Fibroblast of villous mesenchyme (primary cell): ENCODE results near the gene COL2A1. TPM values are rescaled to one million over a fixed set of nuclear protein-coding genes. Genes with fewer than 3 reads are reported as not detected.

ENCODE experiments used
- DNase-seq: peaks from one replicate; pipeline ENCODE4 v3.0.0-alpha.2; 2010; ENCODE audit warnings: low read depth
- H3K4me3 ChIP-seq: 2 replicates; pipeline ENCODE4 v1.5.1; 2011; ENCODE audit warnings: low read depth, mild to moderate bottlenecking, low read length
- CTCF ChIP-seq: IDR thresholded peaks from 2 replicates; pipeline ENCODE4 v1.5.1; 2012; ENCODE audit warnings: low read depth, mild to moderate bottlenecking, low read length; ENCODE audit not compliant: insufficient read depth
- total RNA-seq: library from RNA; depleted of rRNA; stranded (reverse); fragments of >200 nt; gene quantifications from 2 replicates; pipeline ENCODE4 v1.2.3, GENCODE V29; 2012

COL2A1 gene
- total RNA-seq, 1 donor = under 0.01 TPM

- no peak for DNase-seq
- no peak overlapping the region for H3K4me3 ChIP-seq
- TF ChIP-seq CTCF = no peak
Observed at GRCh38 chr12:47983541-47984115, 20.6 kb downstream of the COL2A1 start.

GRCh38 chr12:47982770-47983169 is 21.5 kb downstream of the COL2A1 start:
- no peak for DNase-seq
- TF ChIP-seq CTCF = no peak
- H3K4me3 ChIP-seq = no peak overlapping the region

- DNase-seq = no peak
Observed at GRCh38 chr12:47982311-47982710, 22.0 kb downstream of the COL2A1 start.

GRCh38 chr12:47981496-47982260 is 22.6 kb downstream of the COL2A1 start:
- no peak overlapping the region for H3K4me3 ChIP-seq
- DNase-seq = no peak
- no peak for TF ChIP-seq CTCF

More at GRCh38 chr12:47982311-47982710, 22.0 kb downstream of the COL2A1 start:
- TF ChIP-seq CTCF = no peak
- no peak overlapping the region for H3K4me3 ChIP-seq

GRCh38 chr12:47980779-47981495 is 23.3 kb downstream of the COL2A1 start:
- H3K4me3 ChIP-seq = no peak overlapping the region
- no peak for DNase-seq
- no peak for TF ChIP-seq CTCF

- no peak for DNase-seq
- H3K4me3 ChIP-seq = no peak overlapping the region
- TF ChIP-seq CTCF = no peak
Observed at GRCh38 chr12:47980197-47980596, 24.1 kb downstream of the COL2A1 start.
